Measurements from ENCODE around the gene NPHP4.

Gene NPHP4

DNA sequence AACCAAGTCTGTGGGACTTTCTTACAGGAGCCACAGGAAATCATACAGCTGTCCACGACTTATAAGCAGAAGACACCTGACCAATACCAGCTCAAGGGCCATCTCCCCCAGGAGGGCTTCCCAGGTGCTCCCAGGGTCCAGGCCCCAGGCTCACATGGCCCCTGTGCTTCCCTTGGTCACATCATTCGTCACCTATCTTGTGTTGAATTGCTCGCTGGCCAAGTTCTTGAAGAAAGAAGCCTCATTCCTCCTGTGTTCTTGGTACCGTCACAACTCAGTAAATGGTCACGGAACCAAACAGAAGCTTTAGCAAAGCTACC lies 3.0 kb downstream of the NPHP4 start:
- DNase-seq (ENCODE audit: low read depth) = no peak

DNA sequence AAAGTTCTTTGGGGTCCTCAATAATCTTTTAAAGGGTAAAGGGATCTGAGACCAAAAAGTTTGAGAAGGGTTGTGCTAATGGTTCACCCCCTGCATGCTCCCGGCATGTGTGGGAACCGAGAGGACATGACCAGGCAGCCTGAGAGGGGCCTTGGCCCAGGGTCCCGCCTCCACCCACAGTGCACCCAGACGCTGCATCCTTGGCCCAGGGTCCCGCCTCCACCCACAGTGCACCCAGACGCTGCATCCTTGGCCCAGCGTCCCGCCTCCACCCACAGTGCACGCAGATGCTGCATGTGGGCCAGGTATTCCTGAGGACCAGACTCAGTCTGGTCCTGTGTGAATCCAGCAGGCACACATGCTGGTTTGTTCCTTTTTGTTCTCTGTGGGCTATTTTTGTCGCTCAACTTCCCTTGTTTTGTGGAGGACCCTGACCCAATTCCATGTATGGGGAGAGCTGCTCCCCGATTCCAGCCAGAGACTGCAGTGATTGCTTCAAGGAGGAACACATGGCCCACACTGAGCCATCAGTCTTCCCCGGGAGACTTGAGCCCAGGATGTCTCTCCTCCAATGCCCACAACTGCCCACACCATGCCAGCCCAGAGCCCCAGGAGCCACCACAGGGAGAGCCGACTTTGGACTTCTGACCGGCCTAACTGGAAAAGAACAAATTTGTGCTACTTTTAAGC lies 3.5 kb downstream of the NPHP4 start:
- no peak for DNase-seq (ENCODE audit: low read depth)

DNA sequence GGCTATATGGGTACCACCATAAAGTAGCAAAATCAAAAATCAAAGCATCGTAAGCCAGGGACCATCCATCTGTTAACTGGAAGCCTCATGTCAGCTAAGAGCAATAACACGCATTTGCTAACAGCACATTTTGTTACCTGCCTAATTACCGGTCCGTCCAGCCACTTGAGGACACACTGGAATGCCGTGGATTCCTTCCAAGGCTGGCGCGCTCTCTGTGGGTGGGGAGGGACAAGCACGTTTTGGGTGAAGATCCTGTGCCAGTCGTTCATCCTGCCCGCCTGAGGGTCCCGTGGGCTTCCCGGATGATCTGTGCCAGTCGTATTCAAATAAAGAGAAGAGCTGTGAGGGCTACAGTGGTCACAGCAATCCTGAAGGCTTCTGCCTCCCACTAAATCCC lies 6.2 kb downstream of the NPHP4 start:
- no peak for DNase-seq (ENCODE audit: low read depth)

DNA sequence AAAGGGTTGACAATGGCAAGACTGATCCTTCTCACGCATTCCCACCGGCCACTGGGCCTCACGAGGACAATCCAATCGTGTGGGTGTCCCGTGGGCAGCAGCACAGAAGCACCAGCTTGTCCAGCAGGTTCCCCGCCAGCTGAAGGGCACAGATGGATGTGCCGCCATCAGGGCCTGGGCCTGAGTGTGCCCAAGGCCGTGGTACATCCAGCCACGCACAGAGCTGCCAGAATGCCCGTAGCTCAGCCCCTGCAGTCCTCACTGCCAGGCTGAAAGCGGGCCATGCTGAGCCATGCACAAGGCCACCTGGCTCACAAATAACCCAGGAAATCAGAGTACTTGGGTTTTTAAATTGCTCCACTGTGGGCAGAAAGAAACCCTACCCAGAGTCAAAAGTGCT lies 7.0 kb downstream of the NPHP4 start:
- DNase-seq (ENCODE audit: low read depth) = no peak

DNA sequence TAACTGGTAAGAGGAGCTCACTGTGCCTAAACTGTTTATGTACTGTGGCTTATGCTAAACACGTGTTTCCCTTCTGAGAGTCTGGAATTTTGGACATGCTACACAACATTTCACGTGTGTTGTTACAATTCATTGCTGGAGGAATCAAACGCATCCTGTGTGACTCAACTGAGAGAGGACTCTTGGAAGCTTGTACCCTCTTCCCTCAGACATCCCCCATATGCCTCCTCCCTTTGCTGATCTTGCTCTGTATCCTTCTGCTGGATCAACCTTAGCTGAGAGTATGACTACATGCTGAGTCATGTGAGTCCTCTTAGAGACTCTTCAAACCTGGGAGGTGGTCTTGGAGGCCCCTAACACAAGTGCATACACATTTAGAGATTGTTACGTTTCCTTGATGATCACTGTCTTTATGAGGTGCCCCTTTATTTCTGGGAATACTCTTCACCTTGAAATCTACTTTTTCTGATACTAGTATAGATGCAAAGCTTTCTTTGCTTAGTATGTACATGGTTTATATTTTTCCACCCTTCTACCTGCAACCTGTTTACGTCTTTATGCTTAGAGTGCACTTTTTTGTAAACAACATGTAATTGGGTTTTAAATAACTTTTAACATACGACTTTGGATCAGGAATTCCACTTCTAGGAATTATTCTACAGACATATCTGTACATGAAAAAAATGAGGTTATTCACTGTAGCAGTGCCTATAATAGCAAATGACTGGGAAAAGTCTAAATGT lies 8.7 kb downstream of the NPHP4 start:
- DNase-seq (ENCODE audit: low read depth) = no peak

- DNase-seq (ENCODE audit: low read depth) = no peak
Measured at GRCh38 chr1:5982868-5983267, 9.4 kb downstream of the NPHP4 start.

DNA sequence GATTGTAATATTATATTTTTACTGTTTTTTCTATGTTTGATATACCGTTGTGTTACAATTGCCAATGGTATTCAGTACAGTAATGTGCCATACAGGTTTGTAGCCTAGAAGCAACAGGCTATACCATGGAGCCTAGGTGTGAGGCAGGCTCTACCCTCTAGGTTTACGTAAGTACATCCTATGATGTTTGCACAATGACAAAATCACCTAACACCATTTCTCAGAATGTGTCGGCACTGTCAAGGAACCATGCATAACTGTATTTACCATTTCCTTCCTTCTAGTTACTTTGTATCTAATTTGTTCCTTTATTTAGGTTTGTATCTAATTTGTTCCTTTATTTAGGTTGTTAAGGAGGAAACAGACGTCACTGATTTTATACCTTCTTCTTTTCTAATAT lies 9.9 kb downstream of the NPHP4 start:
- DNase-seq (ENCODE audit: low read depth) = no peak

- DNase-seq (ENCODE audit: low read depth) = no peak
Measured at GRCh38 chr1:5981009-5981380, 11.2 kb downstream of the NPHP4 start.

GRCh38 chr1:5980314-5981008 lies 11.8 kb downstream of the NPHP4 start:
- no peak for DNase-seq (ENCODE audit: low read depth)

- DNase-seq (ENCODE audit: low read depth) = no peak
Measured at GRCh38 chr1:5979536-5980313, 12.5 kb downstream of the NPHP4 start.

- DNase-seq (ENCODE audit: low read depth) = no peak
Measured at GRCh38 chr1:5978452-5978851, 13.8 kb downstream of the NPHP4 start.

DNA sequence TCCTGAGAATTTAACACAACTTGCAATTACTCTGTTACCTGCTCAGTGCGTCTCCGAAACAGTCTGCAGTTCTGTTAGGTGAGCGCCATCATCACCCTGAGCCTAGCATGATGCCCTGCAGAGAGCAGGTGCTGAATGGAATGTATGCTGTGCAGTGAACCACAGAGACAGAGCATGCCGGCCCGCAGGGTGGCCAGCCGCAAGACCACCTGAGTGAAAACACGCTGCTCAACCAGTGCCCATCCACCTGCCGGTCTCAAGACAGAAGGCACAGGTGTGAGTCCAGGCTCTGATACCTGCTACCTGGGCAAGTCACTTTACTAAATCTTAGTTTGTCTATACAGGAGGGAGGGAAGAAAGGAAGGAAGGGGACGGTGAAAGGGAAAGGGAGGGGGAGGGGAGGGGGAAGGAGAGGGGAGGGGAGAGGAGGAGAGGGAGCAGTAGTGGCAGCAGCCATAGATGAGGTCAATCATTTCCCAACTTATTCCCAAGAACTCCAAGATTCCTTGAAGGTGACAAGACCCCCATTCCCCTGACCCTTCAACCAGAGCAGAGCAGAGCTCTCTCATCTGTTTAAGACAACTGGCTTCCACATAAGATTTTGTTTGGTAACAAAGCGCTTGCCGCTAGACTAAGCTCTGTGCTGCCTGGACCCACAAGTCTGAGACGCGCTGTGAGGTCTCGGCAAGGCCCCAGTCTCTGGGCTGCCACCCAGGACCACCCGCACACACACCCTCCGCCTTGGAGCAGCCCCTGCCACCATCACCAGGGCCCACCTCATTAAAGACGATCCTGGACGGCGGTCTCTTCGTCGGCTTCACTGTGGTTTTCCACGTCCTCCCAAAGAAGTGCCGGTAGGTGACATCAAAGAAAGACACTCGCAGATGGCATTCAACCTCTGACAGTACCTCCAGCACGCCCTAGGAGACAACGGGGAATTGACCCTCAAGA lies 14.5 kb downstream of the NPHP4 start:
- DNase-seq (ENCODE audit: low read depth) = no peak

GRCh38 chr1:5976726-5977493 lies 15.3 kb downstream of the NPHP4 start:
- no peak for DNase-seq (ENCODE audit: low read depth)

DNA sequence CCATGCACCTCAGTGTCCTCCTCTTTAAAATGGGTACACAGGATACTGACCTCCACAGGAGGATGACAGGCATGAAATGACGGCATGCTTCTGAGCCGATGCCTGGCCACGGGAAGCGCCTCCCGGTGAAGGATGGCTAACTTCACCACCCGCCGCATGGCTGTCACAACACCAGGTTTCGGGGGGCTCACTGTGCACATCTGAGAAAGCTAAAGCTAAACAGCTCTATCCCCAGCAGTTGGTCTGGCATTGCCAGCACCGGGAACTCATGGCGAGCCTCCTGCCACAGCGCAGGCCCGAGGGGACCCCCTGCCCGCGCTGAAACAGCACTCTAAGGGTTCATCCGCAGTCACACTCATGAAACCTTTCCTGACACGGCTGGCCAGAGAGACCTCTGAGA lies 16.0 kb downstream of the NPHP4 start:
- no peak for DNase-seq (ENCODE audit: low read depth)

GRCh38 chr1:5975133-5975880 lies 16.9 kb downstream of the NPHP4 start:
- no peak for DNase-seq (ENCODE audit: low read depth)

DNA sequence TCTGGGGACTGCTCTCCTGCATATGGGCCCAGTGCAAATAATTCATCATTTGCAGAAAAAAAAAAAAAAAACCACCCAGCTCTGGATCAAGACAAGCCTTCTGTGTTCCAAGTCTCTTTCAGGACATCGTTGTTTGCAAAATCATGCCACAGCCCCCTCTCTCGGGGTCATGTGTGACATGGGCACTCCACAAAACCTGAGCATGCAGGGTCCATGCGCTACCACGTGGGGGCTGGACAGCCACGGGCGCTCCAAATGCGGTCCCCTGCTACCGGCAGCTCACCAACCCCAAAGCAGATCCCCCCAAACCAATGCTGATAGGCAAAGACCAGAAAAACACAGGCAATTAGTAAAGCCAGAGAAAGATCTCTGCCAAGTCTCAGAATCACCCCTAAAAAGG lies 17.6 kb downstream of the NPHP4 start:
- DNase-seq (ENCODE audit: low read depth) = no peak

DNA sequence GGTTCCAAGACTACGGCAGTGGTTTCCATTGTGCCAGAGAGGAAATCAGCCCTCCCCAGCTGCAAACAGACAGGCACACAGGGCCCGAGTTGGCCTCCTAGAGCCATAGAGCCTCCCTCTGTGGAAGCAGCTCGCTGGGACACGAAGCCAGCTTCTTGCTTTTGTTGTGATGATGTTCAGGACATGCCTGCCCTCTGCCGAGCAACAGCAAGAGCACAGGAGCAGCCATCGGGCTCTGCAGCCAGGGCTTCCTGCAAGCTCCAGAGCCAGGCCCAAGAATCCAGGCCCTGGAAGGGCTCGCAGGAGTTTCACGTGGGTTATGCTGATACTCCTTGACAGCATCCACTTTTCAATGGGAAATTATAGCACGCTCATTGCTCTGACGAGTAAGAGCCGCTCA lies 18.5 kb downstream of the NPHP4 start:
- DNase-seq (ENCODE audit: low read depth) = no peak

GRCh38 chr1:5972198-5972520 lies 20.1 kb downstream of the NPHP4 start:
- no peak for DNase-seq (ENCODE audit: low read depth)

DNA sequence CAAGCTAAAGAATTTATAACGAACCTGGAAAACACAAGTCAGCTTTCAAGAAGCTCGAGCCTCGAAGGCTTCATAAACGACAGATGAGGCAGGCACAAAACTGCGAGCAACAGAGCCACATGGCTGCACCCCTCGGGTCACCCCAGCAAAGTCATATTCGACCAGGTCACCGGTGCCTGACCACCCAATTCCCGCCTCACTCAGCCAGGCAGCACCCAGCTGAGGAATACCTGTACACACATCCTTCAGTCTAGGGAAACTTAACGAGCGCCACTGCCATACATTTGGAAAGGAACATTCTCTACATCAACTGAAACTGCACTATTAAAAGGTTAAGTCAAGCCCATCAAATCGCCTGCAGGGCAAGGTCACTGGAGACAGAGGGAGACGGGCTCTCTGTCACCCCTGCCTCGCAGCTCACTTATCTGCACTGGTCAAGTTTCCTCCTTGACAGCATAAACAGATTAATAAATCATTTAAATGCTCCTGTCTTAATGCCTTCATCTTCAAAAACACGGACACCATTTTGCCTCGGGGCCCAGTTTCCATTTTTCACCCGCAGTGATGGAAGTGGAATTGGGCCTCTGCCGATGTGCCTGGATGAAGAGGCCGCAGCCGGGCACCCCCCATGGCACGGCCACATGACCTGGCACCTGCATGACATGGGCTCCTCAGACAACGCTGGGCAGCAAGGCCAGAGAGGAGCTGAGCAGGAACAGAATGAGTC lies 20.6 kb downstream of the NPHP4 start:
- DNase-seq (ENCODE audit: low read depth) = no peak
